ENCODE data around the gene CLTA.
"Not testable (repeated sequence)": the region's sequence is repeated elsewhere in the genome, so short reads cannot be mapped to it uniquely, and the experiment has no call there.

The CLTA gene

DNA sequence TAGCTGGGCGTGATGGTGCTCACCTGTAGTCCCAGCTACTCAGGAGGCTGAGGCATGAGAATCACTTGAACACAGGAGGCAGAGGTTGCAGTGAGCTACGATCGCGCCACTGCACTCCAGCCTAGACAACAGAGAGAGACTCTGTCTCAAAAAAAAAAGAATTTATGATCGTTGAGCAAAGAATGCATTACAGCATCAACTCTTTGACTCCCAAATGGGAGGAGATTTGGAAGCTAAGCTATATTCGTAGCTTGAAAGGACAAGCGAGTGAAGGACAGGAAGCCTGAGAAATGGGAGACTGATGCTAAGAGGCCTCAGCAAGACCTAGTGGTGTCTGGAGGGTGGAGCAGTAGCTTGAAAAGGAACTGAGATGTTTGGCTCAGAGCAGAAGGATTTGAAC lies 31.8 kb upstream of the CLTA start:
- no peak for DNase-seq

DNA sequence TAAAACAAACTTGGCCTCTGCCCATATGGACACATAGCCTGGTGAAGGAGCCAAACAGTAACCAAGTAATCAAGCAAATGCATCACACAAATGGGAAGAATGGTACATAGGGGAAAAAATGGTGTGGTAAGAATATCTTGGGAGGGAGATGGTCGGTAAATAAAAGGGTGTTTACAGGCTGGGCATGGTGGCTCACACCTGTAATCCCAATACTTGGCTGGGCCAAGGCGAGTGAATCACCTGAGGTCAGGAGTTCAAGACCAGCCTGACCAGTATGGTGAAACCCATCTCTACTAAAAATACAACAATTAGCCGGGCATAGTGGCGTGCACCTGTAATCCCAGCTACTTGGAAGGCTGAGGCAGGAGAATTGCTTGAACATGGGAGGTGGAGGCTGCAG lies 31.2 kb upstream of the CLTA start:
- not testable (repeated sequence) for DNase-seq

DNA sequence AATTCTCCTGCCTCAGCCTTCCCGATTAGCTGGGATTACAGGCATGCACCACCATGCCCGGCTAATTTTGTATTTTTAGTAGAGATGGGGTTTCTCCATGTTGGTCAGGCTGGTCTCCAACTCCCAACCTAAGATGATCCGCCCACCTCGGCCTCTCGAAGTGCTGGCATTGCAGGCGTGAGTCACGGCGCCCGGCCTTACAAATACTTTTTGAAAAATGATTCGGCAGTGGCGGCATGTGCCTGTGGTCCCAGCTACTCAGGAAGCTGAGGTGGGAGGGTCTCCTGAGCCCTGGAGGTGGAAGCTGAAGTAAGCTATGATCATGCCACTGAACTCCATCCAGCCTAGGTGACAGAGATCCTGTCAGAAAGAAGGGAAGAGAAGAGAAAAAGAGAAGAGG lies 30.6 kb upstream of the CLTA start:
- DNase-seq: not testable (repeated sequence)

DNA sequence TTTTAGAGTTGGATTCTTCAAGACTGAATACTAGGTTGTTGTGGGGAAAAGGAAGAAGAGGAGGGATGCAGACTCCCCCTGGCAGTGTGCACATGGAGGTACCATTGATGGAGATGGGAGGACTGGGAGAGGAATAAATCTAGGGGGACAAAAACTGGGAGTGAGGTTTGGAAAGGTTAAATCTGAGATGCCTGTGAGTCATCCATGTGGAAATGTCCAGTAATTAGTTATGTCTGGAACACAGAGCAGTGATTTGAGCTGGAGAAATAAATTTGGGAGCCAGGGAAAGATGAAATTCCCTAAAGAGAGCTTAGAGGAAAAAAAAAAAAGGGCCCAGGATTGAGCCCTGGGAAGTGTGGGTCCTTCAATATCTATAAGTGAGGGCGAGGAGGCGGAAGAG lies 29.5 kb upstream of the CLTA start:
- no peak for DNase-seq

DNA sequence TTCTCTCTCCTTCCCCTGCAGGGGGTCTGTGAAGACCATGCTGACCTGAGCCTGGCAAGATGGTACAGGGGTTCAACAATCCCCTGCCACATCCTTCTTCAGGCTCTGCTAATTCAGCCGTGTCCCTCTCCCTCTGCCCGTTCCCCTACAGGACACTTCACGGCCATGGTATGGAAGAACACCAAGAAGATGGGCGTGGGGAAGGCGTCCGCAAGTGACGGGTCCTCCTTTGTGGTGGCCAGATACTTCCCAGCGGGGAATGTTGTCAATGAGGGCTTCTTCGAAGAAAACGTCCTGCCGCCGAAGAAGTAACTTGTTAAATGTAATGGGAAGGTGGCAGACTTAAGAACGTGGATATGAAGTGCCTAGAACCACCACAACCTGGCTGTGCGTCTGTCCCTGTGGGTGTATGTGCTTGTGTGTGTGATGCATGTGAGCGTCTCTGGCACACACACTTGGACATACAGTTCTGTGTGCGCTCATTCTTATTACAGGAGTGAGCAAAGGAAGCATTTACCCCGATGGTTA lies 28.4 kb upstream of the CLTA start:
- DNase-seq: no peak

DNA sequence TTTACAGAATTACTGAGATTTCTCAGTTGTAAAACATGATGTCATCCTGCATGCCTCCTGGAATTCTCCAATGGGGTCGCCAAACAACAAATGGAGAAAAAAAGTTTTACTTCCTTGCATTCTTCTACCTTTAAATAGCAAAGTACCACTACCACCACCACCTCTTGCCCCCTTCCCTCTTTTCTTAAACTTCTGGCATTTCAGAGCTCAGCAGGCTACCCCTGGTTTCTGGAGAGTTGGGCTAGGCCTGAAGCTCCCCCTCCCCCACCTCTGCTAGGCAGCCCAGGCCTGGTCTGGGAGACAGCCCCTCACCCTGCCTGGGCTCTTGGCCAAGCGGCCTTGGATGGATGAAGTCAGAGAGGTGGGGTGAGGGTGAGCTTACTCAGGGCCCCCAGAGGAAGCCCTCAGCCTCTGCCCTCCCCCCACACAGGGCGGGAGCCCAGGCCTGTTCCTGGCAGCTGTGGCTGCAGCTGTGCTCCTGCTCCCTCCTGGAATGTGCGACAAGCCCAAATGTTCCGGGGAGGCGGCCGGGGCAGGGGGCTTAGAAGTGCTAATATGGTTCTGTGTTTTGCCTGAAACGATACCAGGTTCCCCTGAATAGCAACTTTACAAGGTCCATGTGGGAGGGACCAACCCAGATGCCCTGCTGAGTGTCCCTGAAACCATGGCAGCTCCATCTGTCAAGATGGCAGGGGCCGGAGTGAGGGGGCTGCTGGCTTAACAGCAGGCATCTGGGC lies 27.5 kb upstream of the CLTA start:
- DNase-seq: peak in 12 of 14 donors; percentile 31 to 88 (median 67)

DNA sequence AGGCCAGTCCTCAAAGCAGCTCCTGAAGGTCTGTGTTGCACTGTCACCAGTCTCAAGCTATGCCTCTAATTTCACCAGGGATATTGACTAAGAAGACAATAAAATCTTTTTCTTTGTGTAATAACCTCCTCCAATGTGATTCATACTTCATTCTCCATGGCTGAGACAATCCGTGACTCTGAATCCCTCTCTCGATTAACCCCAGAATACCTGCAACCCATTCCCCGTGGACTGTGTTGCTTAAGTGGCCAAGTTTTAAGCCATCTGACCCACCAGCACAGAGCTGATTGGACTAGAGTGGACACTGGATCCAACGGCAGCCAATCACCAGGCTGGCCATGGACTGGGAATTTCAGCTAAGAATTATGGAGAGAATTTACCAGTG lies 26.9 kb upstream of the CLTA start:
- peak in 1 of 14 donors; percentile 53 for DNase-seq

DNA sequence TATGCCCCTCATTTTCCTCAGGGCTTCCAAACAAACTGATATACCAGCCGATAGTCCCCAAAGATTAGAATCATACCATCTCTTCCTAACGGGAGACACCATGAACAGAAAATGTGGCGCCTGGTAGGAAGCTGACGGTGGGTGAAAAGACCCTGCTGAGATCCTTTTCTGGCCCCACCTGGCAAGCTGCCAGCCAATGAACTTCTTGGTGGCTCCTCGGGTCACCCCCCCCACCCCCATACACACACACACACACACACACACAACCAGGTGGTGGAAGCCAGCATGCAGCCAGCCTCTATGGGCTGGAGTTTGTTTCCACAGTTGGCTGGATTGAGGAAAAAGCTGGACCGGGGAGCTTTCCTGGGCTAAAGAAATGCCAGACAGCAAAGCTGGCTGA lies 26.3 kb upstream of the CLTA start:
- DNase-seq: peak in 1 of 14 donors; percentile 28

DNA sequence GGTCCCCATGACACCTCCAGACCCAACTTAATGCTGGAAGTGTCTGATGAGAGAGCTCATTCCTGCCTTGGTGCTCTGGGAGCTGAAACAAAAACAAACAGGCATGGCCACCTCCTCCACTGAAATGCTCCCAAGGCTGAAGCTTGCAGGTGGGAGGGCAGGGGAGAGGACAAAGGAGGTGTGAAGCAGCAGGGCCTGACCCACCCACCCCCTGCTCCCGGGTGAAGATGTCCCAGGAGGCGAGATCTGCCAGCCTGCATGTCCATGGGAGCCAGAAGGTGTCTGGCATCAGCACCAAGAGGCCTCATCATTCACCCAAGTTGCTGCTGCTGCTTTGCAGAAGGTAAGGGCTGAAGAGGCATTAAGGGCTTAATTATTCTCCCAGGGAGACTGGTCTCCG lies 25.7 kb upstream of the CLTA start:
- peak in 2 of 14 donors; percentile 10 to 36 for DNase-seq

DNA sequence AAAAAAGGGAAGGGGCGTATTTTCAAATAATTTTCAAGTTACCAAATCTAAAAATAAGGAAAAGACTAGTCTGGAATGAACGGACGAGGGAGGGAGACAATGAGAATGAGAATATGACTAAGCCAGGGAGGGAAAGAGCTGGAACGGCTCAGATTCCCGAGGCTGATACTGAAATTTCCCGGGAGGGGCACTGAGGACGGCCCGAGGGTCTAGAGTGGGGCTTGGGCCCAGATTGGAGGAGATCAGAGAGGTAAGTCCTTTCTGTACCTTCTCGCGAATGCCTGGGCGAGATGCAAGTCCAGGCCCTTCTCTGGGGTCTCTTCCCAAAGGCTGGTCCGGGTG lies 24.9 kb upstream of the CLTA start:
- no peak for DNase-seq

DNA sequence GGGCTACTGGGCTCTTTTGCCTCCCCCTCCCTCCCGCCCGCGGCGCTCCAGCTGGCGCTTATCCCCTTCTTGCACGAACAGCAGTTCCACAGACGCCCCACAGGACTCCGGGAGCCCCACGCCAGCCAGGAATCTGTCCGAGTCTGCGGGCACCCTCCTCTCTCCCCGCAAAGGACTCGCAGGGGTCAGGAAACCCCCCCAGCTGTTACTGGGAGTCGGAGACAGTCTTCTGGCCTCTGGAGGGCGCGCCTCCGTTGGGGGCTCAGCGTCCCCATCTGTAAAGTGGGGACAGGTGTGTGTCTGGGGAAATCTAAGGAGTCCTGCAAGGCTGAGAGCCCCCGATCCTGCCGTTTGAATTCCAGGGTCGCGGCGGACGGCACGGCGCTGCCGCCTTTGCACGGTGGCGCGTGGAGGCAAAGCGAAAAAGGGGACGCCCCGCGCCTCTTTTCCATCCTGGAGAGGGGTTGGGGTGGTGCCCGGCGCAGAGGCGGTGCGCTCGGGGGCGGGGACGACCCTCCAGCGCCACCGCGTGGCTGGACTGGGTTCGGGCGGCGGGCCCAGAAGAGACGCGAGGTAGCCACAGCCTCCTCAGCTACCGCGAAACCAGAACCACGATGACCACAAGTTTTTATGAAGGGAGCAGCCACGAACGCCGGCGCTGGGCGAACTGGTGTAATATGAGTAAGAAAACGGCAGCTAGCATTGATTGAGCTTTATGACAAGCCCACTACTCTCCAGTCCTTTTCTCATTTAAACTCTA lies 24.4 kb upstream of the CLTA start:
- peak in 13 of 14 donors; percentile 42 to 91 (median 73) for DNase-seq

DNA sequence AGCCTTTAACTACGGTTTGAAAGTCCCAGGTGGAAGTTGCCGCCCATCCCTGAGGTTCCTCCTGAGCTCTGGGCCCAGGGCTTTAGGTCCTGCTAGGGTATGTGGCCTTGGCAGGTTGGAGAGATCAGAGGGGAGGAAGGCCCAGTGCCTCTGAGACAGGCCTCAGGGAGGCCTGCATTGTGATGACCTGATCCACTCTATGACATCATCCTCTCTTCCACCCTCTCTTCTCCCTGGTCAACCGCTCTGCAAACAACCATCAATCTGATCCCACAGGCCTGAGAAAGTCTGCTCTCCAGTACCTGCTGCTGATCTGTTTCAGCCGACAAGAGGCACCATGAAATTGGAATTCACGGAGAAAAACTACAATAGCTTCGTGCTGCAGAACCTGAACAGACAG lies 21.6 kb upstream of the CLTA start, which contains the start of gene CCIN:
CCIN (plus strand) TSS at position 223 of the 400 bp plus-strand sequence; CDS start at position 338, 115 bp downstream.
- no peak for DNase-seq

DNA sequence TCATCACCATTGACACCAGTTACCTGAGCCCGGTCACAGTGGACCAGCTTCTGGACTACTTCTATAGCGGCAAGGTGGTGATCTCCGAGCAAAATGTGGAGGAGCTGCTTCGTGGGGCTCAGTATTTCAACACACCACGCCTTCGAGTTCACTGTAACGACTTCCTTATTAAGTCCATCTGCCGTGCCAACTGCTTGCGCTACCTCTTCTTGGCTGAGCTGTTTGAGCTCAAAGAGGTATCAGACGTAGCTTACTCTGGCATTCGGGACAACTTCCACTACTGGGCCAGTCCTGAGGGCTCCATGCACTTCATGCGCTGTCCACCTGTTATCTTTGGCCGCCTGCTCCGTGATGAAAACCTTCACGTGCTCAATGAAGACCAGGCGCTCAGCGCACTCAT lies 21.0 kb upstream of the CLTA start:
- no peak for DNase-seq

DNA sequence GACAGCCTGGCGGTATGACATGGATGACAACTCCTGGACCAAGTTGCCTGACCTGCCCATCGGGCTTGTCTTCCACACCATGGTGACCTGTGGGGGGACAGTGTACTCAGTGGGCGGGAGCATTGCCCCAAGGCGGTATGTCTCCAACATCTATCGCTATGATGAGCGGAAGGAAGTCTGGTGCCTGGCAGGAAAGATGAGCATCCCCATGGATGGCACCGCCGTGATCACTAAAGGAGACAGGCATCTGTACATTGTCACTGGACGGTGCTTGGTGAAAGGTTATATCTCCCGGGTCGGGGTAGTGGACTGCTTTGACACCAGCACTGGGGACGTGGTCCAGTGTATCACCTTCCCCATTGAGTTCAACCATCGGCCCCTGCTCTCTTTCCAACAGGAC lies 20.2 kb upstream of the CLTA start:
- DNase-seq: no peak

DNA sequence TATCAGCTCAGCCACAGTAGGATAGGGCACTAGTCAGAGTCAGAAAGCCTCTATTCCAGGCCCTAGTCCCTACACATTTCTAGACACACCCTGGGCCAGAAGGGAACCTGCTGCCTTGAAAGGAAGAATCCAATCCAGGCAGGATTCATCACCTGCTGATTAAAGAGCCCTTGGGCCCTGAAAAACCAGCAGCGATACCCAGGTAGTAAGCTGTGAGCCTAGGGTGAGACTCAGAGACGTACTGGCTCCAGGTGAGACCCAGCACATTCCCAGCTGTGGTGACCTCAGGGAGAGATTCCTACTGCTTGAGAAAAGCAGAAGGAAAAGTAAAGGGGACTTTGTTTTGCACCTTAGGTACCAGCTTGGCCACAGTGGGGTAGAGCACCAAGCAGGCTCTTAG lies 16.9 kb upstream of the CLTA start:
- DNase-seq: no peak

DNA sequence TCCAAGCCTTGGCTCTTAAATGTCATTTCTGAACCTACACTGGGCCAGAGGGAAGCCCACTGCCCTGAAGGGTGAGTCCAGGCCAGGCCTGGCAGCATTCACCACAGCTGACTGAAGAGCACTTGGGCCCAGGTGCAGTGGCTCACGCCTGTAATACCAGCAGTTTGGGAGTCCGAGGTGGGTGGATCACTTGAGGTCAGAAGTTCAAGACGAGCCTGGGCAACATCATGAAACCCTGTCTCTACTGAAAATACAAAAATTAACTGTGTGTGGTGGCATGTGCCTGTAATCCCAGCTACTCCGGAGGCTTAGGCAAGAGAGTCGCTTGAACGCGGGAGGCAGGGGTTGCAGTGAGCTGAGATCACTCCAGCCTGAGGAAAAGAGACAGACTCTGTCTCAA lies 16.4 kb upstream of the CLTA start:
- no peak for DNase-seq

DNA sequence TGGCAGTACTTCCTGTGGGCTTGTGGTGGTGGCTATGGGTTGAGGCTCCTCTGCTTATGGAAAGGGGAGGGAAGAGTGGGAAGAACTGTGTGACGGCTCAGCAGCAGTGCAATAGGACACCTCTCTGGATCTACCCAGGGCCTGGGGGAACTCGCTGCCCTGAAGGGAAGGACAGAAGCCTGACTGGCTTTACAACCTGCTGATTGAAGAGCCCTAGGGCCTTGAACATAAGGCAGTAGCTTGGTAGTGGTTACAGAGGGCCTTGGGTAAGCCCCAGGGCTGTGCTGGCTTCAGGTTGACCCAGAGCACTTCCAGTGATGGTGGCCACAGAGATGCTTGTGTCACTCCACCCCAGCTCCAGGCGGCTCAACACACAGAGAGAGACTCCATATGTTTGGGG lies 16.0 kb upstream of the CLTA start:
- no peak for DNase-seq

DNA sequence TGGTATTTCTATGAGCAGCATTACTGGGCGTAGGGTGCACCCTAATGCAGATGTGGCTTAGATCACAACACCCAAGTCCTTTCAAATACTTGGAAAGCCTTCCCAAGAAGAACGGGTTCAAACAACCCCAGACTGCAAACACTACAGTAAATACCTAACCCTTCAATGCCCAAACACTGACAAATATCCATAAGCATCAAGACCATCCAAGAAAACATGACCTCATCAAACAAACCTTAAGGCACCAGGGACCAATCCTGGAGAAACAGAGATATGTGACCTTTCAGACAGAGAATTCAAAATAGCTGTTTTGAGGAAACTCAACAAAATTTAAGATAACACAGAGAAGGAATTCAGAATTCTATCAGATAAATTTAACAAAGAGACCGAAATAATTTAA lies 15.5 kb upstream of the CLTA start:
- DNase-seq: not testable (repeated sequence)

DNA sequence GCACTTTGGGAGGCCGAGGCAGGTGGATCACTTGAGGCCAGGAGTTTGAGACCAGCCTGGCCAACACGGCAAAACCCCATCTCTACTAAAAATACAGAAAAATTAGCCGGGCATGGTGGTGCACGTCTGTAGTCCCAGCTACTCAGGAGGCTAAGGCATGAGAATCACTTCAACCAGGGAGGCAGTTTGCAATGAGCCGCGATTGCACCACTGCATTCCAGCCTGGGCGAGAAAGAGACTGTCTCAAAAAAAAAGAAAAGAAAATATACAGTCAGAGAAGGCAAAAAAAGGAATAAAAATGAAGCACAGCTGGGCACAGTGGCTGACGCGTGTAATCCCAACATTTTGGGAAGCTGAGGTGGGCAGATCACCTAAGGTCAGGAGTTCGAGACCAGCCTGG lies 14.2 kb upstream of the CLTA start:
- DNase-seq: not testable (repeated sequence)

DNA sequence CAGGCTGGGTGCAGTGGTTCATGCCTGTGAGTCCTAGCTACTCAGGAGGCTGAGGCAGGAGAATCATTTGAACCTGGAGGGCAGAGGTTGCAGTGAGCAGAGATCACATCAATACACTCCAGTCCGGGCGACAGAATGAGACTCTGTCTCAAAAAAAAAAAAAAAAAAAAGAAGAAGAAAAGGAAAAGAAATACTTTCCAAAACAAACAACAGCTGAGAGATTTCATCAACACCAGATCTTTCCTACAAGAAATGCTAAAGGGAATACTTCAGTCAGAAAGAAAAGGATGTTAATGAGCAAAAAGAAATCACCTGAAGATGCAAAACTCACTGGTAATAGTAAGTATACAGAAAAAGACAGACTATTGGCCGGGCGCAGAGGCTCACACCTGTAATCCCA lies 13.2 kb upstream of the CLTA start:
- no peak for DNase-seq

DNA sequence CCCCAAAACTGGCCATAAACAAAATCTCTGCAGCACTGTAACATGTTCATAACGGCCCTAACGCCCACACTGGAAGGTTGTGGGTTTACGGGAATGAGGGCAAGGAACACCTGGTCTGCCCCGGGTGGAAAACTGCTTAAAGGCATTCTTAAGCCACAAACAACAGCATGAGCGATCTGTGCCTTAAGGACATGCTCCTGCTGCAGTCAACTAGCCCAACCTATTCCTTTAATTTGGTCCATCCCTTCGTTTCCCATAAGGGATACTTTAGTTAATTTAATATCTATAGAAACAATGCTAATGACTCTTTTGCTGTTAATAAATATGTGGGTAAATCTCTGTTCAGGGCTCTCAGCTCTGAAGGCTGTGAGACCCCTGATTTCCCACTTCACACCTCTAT lies 10.5 kb upstream of the CLTA start:
- DNase-seq: not testable (repeated sequence)

DNA sequence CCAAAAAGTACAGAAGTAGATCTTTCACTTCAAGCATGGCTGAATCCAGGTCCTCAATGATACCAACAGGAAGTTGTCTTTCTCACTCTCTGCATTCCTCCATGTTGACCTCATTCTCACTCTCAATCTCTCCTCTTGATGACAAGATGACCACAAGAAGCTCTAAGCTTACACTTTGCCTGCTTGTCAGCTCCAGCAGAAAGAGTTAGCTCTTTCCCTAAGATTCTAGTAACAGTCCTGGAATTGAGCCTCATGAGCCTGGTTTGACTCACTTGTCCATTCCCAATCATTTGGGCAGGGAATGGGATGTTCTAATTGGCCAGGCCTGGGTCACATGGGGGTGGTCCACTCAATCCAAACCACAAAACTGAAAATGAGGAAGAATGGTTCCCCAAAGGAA lies 3.3 kb upstream of the CLTA start:
- DNase-seq: no peak

DNA sequence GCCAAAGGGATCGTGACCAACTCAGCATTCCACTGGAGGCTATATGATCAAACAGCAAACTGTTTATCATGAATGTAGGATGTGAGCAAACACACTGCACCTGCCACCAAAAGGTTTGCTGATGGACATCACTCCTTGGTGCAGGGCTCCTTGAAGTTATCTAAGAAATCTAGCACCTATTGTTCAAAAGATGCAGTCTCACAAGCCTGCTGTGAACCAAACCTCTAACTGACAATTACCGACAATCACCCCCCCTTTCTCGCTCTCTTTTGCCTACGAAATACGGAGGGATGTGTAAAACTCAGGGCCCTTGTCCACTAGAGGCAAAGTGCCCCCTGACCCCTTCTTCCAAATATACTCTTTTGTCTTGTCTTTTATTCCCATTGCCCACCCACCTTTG lies 2.5 kb upstream of the CLTA start:
- no peak for DNase-seq

DNA sequence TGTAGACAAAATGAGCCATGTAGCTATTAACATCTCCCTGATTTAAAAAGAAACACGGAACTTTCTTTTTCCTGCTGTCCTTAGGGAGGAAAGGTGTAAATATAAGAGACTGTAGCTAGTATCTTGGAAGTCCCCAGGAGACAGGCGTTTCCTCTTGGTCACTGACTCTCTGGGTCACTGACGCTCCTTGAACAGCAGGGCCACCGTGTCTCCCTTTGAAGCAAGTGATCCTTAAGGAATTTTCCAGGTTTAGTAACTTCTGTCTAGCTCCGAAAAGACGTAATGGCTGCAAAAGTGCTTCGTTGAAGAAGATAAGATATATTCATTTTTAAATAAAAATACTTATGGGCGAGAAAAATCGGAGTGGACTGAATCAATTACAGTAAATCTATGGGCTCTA lies 745 bp upstream of the CLTA start:
- DNase-seq: peak in 1 of 14 donors; percentile 18
